HepG2 (cell line): ENCODE data around the gene CXCR5. TPM values are rescaled to one million over a fixed set of nuclear protein-coding genes. Genes with fewer than 3 reads are reported as not detected.

Source experiments
- ATAC-seq: fragments of 200-7000 bp; cut with Tn5 transposase; 3 replicates; pipeline ENCODE4 v1.9.1; 2020; ENCODE audit warnings: mild to moderate bottlenecking, moderate library complexity
- BruUV-seq: library from RNA; stranded (reverse); fragments of 400-500 nt; replicated peaks from 2 replicates; lab custom pipeline; 2021; lab: Mats Ljungman, UMichigan
- CTCF ChIA-PET: fragments of 300-600 bp; formaldehyde crosslinking; extraction: SDS; loops from one replicate; lab custom pipeline; 2021; ENCODE audit warnings: low total read pairs, inconsistent platforms, low intra/inter-chr PET ratio; lab: Yijun Ruan, JAX
- POLR2A ChIA-PET: fragments of 350-600 bp; sonication (Branson Sonifier 250); formaldehyde crosslinking; loops from one replicate; lab custom pipeline; 2020; ENCODE audit warnings: antibody characterized with exemption, inconsistent platforms; lab: Yijun Ruan, JAX
- DNase-seq: peaks from one replicate; pipeline ENCODE4 v3.0.0-alpha.2; 2015; ENCODE audit warnings: low spot score
- FAIRE-seq: peaks from 3 replicates; lab custom pipeline; 2011; peaks lifted over from hg19 to GRCh38; lab: Jason Lieb, UNC
- H2AFZ ChIP-seq: one replicate; pipeline ENCODE4 v1.6.1; 2011; ENCODE audit warnings: low read length, inconsistent platforms
- H3K27ac ChIP-seq: fragments of 300-600 bp; 3 replicates; pipeline ENCODE4 v1.8.0; 2011; ENCODE audit warnings: mixed run types, mild to moderate bottlenecking, mixed read lengths, low read length, inconsistent platforms; ENCODE audit not compliant: insufficient read depth; ENCODE audit errors: extremely low read length
- H3K27me3 ChIP-seq, 2 experiments: fragments of 200-600 bp in 1 of 2; 2 replicates in 1 of 2; 3 replicates in 1 of 2; pipeline versions ENCODE4 v1.6.0 to v1.8.0; 2011; ENCODE audit warnings: low read length in 2 of 2, mild to moderate bottlenecking in 2 of 2, moderate library complexity in 2 of 2, inconsistent platforms in 1 of 2; ENCODE audit not compliant: insufficient read depth in 2 of 2, control insufficient read depth in 1 of 2
- H3K36me3 ChIP-seq, 2 experiments: fragments of 200-600 bp in 1 of 2; replicated peaks in 1 of 2; 2 replicates in 1 of 2; 3 replicates in 1 of 2; pipeline versions ENCODE4 v1.5.1 to v1.8.0; 2011; ENCODE audit warnings: low read length in 2 of 2, inconsistent platforms in 1 of 2; ENCODE audit not compliant: insufficient read depth in 2 of 2, control insufficient read depth in 1 of 2
- H3K4me1 ChIP-seq: 2 replicates; pipeline ENCODE4 v1.5.1; 2012; ENCODE audit warnings: low read length, inconsistent platforms; ENCODE audit not compliant: insufficient read depth
- H3K4me2 ChIP-seq: 2 replicates; pipeline ENCODE4 v1.6.0; 2011; ENCODE audit warnings: low read depth, low read length, inconsistent platforms
- H3K4me3 ChIP-seq, 3 experiments: fragments of 200-600 bp in 1 of 3; sonication (generic), shearing (Covaris generic) in 1 of 3; replicated peaks in 1 of 3; 2 replicates each; pipeline ENCODE4 v1.5.1; 2011 to 2016; ENCODE audit warnings: low read length in 3 of 3, inconsistent platforms in 2 of 3, low read depth in 2 of 3, mild to moderate bottlenecking in 2 of 3, control low read depth in 1 of 3, mixed read lengths in 1 of 3; ENCODE audit not compliant: insufficient read depth in 1 of 3
- H3K79me2 ChIP-seq: one replicate; pipeline ENCODE4 v1.6.1; 2011; ENCODE audit warnings: low read length, inconsistent platforms; ENCODE audit not compliant: insufficient read depth
- H3K9ac ChIP-seq: 2 replicates; pipeline ENCODE4 v1.6.0; 2011; ENCODE audit warnings: mild to moderate bottlenecking, low read depth, low read length, inconsistent platforms; ENCODE audit not compliant: insufficient read depth
- H3K9me3 ChIP-seq: 2 replicates; pipeline ENCODE4 v1.5.1; 2012; ENCODE audit warnings: mild to moderate bottlenecking, low read length
- H4K20me1 ChIP-seq: 2 replicates; pipeline ENCODE4 v1.6.0; 2011; ENCODE audit warnings: inconsistent platforms, mild to moderate bottlenecking, low read length, moderate library complexity; ENCODE audit not compliant: insufficient read depth
- ETV6 ChIP-seq: sonication (generic); formaldehyde crosslinking; conservative IDR thresholded peaks from 2 replicates; pipeline ENCODE4 v1.4.0; 2020; ENCODE audit warnings: missing genetic modification reagents
- HMG20A ChIP-seq: IDR thresholded peaks from 2 replicates; pipeline ENCODE4 v1.6.1; 2016; ENCODE audit warnings: borderline replicate concordance
- LBX2 ChIP-seq: sonication (generic); formaldehyde crosslinking; IDR thresholded peaks from 2 replicates; pipeline ENCODE4 v1.5.0; 2020; ENCODE audit warnings: missing genetic modification reagents, mild to moderate bottlenecking, borderline replicate concordance
- PRDM10 ChIP-seq: sonication (generic); formaldehyde crosslinking; IDR thresholded peaks from 2 replicates; pipeline ENCODE4 v1.4.0; 2020; ENCODE audit warnings: low read depth, missing genetic modification reagents
- RFX1 ChIP-seq: fragments of 450-650 bp; IDR thresholded peaks from 2 replicates; pipeline ENCODE4 v1.6.1; 2017
- ZNF225 ChIP-seq: sonication (generic); formaldehyde crosslinking; IDR thresholded peaks from 2 replicates; pipeline ENCODE4 v1.4.0; 2020; ENCODE audit warnings: mild to moderate bottlenecking, missing genetic modification reagents
- ZNF251 ChIP-seq: sonication (generic); formaldehyde crosslinking; IDR thresholded peaks from 2 replicates; pipeline ENCODE4 v1.9.0; 2021; ENCODE audit warnings: mild to moderate bottlenecking, missing genetic modification reagents
- ZNF276 ChIP-seq: sonication (generic); formaldehyde crosslinking; IDR thresholded peaks from 2 replicates; pipeline ENCODE4 v1.4.0; 2020; ENCODE audit warnings: mild to moderate bottlenecking, low read depth, missing genetic modification reagents
- ZNF556 ChIP-seq: sonication (generic); formaldehyde crosslinking; IDR thresholded peaks from 2 replicates; pipeline ENCODE4 v1.4.0; 2020; ENCODE audit warnings: mild to moderate bottlenecking, missing genetic modification reagents, borderline replicate concordance
- ZNF7 ChIP-seq: IDR thresholded peaks from 2 replicates; pipeline ENCODE4 v1.6.1; 2016; ENCODE audit warnings: missing biosample characterization, missing genetic modification reagents
- WGBS: methylation state at CpG from one replicate; pipeline ENCODE4 v1.1.6; 2017; ENCODE audit warnings: low lambda C conversion rate; 5-methylcytosine and 5-hydroxymethylcytosine counted together
- in situ Hi-C: cut with HindIII; loops from 2 replicates; pipeline ENCODE4 v1.10.0; 2017; ENCODE audit warnings: low pct_unique_long_range_greater_than_20kb; ENCODE audit not compliant: extremely low pct_ligation_motif_present
- intact Hi-C: fragments of 100-400 bp; cut with micrococcal nuclease; formaldehyde crosslinking; loops from one replicate; pipeline ENCODE4 v1.10.0; 2022; ENCODE audit not compliant: unreplicated experiment
- polyA plus RNA-seq, 8 experiments: library from polyadenylated mRNA; depleted of rRNA in 3 of 8; stranded (reverse) in 7 of 8; unstranded in 1 of 8; fragments of >200 nt; fragmentation: Illumina TruSeq in 4 of 8; extraction: Trizol in 4 of 8; gene quantifications; 2 replicates each; pipeline versions ENCODE4 v1.2.1 to v1.2.3, GENCODE V29; 2011 to 2016; ENCODE audit warnings: low read depth in 4 of 8, missing spikeins in 1 of 8, mixed read lengths in 1 of 8; ENCODE audit not compliant: insufficient read depth in 1 of 8
- total RNA-seq, 5 experiments: library from RNA; depleted of rRNA; stranded (reverse); fragments of >200 nt; fragmentation: Illumina TruSeq; extraction: Trizol; gene quantifications; 2 replicates each; pipeline ENCODE4 v1.2.3, GENCODE V29; 2016; ENCODE audit warnings: low read depth in 1 of 5
- TF ChIP-seq, protein P1 (sequence below): sonication (generic); formaldehyde crosslinking; IDR thresholded peaks from 2 replicates; pipeline ENCODE4 v1.9.0; 2021; ENCODE audit warnings: missing genetic modification reagents, borderline replicate concordance
- TF ChIP-seq, protein P2 (sequence below): IDR thresholded peaks from 2 replicates; pipeline ENCODE4 v1.6.1; 2016; ENCODE audit warnings: missing biosample characterization, missing genetic modification reagents, low read depth
- TF ChIP-seq, protein P3 (sequence below): sonication (generic); formaldehyde crosslinking; IDR thresholded peaks from 2 replicates; pipeline ENCODE4 v1.4.0; 2020; ENCODE audit warnings: missing genetic modification reagents, borderline replicate concordance

Gene CXCR5
- total and polyA plus RNA-seq, 2 of the 13 experiments (the other 11 are each of a cell fraction or from before 2014, with no cell fraction given) = not detected

- ATAC-seq = no peak
- ChIA-PET POLR2A (interaction anchor here (1.0 to 1.8 kb wide), 2 partner anchors 9 to 86 kb away, joined by 6 to 8 read pairs; partner anchors contain the start of gene DDX6), CTCF (no interaction called here)
- no TSS peak for BruUV-seq
- no peak overlapping the region for H3K4me2 ChIP-seq
- peaks cover 0 to 7% of the 10 kb centered on the region in 2 experiments; a peak in 2 of 5 replicates for H3K27me3 ChIP-seq
- FAIRE-seq = no peak
- WGBS = 26% methylated on average over 4 of the region's 4 CpGs
- intact Hi-C loops = no loop called here
- H3K36me3 ChIP-seq = no peaks in the 10 kb centered on the region
- no peak overlapping the region for H2AFZ ChIP-seq
- H3K4me3 ChIP-seq = no peak overlapping the region
- no peak overlapping the region for H3K9ac ChIP-seq
- in situ Hi-C loops = no loop called here
- H3K79me2 ChIP-seq = no peaks in the 10 kb centered on the region
- peaks cover 17% of the 10 kb centered on the region for H3K4me1 ChIP-seq
- H4K20me1 ChIP-seq = no peaks in the 10 kb centered on the region
- no peaks in the 10 kb centered on the region for H3K9me3 ChIP-seq
- no peak for DNase-seq
- no peak overlapping the region for H3K27ac ChIP-seq
- TF ChIP-seq, protein P1, sequence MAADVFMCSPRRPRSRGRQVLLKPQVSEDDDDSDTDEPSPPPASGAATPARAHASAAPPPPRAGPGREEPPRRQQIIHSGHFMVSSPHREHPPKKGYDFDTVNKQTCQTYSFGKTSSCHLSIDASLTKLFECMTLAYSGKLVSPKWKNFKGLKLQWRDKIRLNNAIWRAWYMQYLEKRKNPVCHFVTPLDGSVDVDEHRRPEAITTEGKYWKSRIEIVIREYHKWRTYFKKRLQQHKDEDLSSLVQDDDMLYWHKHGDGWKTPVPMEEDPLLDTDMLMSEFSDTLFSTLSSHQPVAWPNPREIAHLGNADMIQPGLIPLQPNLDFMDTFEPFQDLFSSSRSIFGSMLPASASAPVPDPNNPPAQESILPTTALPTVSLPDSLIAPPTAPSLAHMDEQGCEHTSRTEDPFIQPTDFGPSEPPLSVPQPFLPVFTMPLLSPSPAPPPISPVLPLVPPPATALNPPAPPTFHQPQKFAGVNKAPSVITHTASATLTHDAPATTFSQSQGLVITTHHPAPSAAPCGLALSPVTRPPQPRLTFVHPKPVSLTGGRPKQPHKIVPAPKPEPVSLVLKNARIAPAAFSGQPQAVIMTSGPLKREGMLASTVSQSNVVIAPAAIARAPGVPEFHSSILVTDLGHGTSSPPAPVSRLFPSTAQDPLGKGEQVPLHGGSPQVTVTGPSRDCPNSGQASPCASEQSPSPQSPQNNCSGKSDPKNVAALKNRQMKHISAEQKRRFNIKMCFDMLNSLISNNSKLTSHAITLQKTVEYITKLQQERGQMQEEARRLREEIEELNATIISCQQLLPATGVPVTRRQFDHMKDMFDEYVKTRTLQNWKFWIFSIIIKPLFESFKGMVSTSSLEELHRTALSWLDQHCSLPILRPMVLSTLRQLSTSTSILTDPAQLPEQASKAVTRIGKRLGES = no peak
- TF ChIP-seq RFX1 = no peak
- TF ChIP-seq ZNF225 (CRISPR knock-in tag) = no peak
- TF ChIP-seq HMG20A (CRISPR knock-in tag) = no peak
- no peak for TF ChIP-seq LBX2 (CRISPR knock-in tag)
- TF ChIP-seq, protein P2, sequence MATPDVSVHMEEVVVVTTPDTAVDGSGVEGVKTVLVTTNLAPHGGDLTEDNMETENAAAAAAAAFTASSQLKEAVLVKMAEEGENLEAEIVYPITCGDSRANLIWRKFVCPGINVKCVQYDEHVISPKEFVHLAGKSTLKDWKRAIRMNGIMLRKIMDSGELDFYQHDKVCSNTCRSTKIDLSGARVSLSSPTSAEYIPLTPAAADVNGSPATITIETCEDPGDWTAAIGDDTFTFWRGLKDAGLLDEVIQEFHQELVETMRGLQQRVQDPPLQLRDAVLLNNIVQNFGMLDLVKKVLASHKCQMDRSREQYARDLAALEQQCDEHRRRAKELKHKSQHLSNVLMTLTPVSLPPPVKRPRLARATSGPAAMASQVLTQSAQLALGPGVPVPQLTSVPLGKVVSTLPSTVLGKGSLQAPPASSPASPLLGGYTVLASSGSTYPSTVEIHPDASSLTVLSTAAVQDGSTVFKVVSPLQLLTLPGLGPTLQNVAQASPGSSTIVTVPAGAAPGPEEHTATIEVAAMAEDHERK (CRISPR knock-in tag) = no peak
- no peak for TF ChIP-seq ETV6 (CRISPR knock-in tag)
- no peak for TF ChIP-seq PRDM10 (CRISPR knock-in tag)
- no peak for TF ChIP-seq ZNF7 (CRISPR knock-in tag)
- no peak for TF ChIP-seq ZNF556
- TF ChIP-seq, protein P3, sequence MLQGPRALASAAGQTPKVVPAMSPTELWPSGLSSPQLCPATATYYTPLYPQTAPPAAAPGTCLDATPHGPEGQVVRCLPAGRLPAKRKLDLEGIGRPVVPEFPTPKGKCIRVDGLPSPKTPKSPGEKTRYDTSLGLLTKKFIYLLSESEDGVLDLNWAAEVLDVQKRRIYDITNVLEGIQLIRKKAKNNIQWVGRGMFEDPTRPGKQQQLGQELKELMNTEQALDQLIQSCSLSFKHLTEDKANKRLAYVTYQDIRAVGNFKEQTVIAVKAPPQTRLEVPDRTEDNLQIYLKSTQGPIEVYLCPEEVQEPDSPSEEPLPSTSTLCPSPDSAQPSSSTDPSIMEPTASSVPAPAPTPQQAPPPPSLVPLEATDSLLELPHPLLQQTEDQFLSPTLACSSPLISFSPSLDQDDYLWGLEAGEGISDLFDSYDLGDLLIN (CRISPR knock-in tag) = no peak
- no peak for TF ChIP-seq ZNF251 (CRISPR knock-in tag)
- TF ChIP-seq ZNF276 (CRISPR knock-in tag) = no peak
Measured at GRCh38 chr11:118878163-118878563, 5.5 kb upstream of the CXCR5 start.
